GM21825 (cell line): ENCODE data around the gene TAF3.
"Not testable (repeated sequence)": the region's sequence is repeated elsewhere in the genome, so short reads cannot be mapped to it uniquely, and the experiment has no call there.

Experiments
- ATAC-seq: cut with Tn5 transposase; IDR thresholded peaks from one replicate; pipeline ENCODE4 v1.9.1; 2021; ENCODE audit warnings: mild to moderate bottlenecking, moderate library complexity; ENCODE audit not compliant: unreplicated experiment

The TAF3 gene

DNA sequence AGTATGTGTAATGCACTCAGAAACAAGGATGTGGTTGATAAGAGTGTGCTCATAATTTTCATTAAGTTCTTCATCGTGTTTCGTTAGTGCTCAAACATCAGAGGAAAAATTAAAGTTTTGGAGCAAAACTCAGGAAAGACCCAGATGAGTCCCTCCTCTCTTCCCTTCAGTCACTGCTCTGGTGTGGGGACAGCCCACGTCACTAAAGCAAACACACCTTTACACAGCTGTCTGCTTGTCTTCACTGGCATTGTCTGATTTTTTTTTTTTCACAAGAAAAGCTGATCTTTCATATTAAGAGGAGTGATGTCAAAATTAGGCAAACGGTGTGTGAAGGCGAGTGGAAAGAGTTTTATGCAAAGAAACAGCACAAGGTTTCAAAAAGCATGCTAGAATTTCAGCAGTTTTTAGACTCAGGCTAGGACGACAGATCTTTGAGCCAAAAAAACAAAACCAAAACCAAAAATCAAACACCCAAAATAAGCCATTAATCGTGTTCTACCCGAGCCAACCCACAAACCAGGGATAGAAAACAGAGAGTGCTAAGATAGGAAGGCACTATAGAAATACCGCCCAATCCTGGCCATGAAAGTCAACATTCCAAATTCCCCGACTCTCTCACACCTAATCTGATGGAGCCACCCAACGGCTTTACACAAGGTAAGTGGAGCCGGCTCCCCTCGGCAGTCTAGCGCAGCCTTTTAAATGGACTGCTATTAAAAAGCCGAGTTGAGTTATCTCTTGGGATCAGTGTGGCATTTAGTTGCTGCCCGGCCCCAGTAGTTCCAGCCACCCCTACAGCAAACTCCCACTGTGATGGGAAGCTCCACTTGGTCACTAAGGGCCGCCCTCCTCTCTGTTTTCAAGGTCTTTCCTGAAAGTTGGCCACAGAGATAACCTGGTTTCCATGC is 208.3 kb downstream of the TAF3 start:
- no peak for ATAC-seq

DNA sequence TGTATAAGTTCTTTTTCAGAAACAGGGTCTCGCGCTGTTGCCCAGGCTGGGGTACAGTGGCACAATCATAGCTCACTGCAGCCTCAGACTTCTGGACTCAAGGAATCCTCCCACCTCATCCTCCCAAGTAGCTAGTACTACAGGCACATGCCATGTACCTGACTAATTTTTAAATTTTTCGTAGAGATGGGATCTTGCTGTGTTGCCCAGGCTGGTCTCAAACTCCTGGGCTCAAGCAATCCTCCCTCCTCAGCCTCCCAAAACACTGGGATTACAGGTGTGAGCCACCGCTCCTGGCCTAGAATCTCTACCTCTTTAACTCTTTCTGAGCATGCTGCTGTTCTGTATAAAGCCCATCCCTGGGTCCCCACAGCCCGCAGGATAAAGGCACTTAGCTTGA is 212.9 kb downstream of the TAF3 start:
- not testable (repeated sequence) for ATAC-seq

DNA sequence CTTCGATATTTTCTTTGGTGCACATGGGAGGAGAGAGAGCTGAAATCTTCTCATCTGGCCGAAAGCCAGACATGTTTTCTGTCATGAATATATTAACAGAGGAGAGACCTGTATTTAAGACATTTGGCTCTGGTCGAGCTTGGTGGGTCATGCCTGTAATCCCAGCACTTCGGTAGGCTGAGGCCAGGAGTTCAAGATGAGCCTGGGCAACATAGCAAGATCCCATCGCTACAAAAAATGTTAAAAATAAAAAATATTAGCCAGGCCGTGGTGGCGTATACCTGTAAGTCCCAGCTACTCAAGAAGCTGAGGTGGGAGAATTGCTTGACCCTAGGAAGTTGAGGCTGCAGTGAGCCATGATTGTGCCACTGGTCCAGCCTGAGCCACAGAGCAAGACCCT is 214.3 kb downstream of the TAF3 start:
- no peak for ATAC-seq

DNA sequence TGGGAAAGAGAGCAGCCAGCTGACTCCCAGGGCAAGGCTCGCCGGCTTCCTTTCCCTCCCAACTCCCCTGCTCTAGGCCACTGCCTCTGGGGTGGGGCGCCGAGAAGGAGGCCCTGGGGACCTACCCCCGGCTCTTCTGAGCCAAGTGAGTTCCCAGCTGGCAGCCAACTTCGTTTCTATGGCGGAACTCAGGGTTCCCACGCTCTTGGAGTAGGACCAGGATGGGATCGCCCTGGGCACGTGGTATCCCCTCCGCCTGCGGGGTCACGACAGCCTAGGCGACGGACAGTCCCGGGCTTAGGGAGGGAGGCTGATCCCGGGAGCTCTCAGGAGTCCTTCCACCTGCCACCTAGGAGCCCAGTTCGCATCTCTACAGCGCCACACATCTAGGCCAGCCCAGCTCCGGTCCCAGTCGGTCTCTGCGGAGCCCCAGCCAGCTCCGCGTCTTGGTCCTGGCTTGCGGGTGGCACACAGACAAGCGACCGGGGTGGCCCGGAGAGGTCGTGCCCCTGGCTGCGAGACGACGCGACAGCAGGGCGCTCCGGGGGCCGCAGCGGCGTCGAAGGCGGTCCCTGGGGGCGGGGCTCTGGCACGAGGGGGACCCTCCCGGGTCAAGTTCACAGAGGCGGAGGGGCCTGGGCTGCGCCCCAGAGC is 215.6 kb downstream of the TAF3 start:
- no peak for ATAC-seq

DNA sequence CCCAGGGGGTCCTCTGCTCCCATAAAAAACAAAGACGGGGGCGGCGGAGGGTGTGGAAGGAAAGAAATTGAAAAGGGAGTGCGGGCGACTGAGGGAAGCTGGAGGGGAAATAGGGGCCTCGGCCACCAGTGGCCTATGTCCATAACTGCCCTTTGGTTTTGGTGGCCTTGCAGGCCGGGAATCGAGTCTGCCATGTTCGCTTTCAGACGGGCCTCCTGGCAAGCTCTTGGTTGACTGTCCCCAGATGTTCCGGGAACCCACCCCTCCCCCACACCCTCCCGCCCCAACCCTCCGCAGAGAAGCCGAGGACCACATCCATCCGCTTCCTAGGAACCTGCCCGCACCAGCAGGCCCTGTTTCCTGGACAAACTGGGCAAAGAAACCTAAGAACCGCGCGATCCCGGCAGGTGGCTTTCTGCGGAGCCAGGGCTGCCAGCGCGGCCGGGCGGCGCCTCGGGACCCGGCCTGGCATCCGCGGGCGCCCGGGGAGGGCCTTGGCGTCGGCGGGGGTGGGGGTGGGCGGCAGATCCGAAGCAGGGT is 216.2 kb downstream of the TAF3 start:
- ATAC-seq: no peak

DNA sequence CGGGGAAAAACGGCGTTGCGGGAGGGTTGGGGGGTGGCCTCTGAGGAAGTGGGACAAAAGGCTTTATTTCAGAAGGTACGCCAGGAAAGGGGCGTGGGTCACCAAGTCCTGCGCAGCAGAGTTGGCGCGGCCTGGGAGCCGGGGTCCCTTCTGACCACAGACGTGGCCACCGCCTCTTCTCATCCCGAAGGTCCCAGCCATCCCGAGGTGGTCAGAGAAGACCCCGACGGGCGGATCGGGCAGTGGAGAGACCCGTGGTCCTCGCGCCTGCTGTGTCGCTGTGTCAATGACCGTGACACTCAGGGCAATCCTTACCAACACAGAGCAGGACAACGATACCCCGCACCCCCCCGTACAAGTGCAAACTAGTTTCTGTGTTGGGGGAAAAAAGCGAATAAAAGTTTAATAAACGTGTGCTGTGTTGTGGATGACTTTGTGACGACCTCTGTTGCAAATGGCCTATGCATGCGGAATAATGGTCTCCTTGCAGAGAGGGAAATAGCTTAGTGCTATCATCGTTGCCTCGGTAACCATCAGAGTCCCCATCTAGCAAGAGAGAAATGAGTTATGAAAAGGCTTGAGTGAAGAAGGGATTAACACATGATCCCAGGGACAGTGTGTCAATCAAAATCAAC is 216.8 kb downstream of the TAF3 start:
- ATAC-seq: no peak

DNA sequence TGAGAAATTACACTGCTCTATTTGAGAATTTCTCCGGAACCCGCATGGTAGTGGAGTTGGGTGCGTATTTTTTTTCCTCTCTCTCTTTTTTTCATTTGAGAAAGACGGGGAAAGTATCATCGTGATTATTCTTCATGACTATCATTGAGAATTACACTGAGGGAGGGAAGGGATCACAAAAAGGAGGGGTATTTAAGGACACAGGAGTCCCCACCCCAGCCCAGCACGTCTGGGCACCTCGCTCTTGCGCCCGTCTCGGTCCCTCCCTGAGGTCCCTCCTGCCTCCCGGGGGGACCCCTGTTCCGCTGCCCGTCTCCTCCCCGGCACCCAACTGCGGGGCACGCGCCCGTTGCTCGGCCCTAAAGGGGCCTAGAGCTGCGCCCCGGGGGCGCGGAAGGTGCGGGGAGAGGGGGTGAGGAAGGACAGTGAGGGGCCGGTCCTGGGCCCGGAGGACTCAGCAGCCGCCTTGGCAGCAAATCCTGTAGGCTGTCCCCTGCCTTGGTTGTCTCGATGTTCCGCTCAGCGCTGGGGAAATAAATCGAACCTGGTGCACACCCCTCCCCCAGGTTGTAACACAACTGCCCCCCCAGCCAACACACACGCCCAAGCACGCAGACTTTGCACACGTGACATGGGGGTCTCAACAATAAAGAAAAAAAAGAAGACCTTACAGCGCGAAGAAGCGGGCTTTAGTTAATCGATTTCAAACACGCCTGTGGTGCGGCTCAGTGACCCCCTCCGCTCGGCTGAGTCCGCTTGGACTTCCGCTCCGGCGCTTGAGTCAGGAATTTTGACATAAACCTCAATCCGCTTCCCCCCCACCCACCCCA is 217.6 kb downstream of the TAF3 start:
- no peak for ATAC-seq

DNA sequence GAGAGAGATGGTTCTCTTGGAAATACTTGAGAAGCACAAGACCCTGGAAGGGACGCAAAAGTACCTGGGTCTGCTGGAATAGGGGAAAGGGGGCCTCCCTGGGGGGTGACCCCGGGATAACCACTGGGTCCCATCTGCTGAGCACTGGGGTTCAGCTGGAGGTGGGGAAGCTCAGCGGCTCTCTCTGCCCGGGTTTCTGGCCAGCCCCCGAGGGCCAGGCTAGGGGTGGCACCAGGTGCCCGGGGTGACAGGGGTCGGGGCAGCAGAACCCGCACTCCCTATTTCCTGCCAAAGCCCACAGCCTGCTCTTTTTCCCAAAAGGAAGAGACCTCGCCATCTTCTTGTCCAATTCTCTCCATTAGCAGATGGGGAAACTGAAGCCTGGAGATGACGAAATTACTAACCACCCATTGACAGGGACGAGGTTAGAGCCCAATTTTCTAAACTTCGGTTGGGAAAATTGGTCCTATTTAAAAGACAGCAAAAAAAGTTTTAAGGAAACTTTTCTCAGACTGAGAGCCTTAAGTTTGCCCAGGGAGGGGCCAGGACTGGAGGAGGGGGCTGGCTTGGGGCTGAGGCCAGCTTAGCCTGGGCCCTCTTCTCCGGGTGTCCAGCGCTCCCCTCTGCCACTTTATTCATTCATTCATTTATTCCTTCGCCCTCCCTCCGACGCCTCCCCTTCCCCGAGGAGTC is 218.3 kb downstream of the TAF3 start:
- no peak for ATAC-seq

DNA sequence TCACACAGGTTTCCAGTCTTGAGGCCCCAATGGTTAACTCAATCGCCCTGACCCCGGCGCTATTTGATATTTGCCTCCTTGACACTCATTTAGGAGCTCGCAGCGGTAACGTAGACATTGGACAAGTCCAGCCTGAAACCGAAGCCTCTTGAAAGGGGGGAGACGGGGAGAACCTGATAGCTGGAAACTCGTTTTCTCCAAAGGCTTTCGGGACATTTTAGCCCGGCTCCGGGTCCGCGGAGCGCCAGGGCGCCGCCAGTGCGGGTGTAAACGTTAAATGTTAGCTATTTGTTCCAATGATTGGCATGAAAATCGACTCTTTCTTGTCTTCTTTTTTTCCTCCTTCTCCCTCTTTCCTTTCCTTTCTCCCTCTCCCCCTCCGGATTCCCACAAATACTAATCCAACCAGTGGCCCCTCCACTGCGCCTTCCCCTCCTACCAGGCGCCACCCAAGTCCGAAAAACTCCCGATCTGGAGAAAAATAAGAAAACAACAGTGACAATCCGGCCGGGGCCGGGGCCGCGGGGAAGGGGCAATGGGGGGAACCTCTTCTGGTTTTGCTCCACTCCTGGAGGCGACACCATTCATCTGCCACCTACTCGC is 219.0 kb downstream of the TAF3 start:
- ATAC-seq: no peak

DNA sequence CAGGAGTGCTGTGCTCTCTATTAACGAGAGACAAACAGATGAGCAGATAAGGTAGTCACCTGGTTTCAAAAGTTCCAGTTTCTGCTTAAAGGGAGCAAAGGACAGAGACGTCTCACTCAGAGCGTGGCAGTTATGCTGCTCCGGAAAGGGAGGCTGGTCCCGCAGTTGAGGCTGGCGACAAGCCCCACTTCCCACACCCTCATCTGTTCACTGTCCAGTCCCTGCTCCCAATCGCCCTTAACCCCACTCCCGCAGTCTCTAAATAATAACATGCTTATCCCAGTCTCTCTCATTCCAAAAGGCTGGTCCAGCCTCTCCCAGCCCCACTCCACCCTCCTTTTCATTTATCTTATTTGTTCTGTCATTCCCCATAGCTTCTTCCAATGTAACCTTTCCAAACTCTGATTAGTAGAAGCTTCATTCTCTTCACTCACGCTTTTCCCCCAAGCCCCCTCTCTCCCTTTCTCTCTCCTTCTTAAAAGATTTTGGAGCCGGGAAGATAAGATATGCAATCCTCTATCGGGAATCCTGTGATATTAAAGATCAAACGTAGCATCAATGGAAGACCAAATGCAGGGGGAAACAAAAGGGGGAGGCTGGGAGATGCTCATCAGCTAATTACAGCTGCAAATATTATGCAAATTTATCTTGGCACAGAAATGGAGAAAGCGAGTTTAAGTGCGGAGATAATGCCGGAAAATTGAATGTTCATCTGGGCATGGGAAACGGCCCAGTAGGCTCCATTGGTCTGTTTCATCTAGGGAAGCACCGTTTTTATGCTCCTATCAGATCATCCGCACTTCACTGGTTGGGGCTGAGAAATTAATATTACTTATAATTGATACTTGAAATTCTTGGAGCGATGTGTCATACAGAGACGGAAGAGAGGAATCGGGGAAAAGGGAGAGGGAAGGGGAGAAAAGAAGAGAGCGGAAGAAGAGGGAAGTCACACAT is 219.9 kb downstream of the TAF3 start:
- ATAC-seq: no peak

DNA sequence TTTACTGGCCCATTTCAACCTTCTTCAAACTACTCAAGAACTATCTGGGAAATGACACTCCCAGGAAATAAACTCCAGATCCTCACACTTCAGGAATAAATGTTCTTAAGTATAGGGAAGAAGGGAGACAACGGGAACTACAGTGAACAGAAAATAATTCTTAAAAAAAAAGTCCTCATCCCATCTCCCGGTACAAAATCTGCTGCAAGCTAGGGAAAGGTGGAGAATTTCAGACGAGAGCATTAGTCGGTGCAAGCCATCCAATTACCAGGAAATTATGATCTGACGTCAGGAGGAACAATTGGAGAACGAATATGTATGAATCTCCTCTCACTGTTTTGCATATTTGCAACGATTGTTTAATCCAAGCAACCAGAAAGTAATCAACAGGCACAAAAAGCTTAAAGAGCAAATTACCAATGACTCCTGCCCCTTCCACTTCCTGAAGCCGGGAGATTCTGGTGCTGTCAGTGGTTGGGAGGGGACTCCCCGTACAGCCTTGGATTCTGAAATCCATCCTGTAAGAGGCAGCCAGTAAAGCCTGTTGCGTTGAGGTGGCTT is 221.1 kb downstream of the TAF3 start:
- ATAC-seq: no peak

DNA sequence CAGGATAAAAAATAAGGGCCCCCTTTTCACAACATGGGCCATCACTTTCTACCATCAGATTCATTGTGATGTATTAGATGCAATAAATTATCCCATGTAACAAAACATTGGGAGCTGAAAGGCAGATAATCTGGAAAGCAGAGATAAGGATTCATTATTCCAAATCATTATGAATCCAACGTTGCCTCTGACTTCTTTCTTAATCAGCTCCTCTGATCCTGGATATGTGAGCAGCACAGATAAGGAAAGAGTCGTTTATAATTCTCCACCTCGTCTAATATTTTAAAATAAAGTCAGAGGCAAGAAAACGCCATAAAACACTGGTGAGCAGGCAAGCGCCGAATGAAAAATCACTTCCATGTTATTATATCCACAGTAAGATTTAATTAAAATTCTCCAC is 222.3 kb downstream of the TAF3 start:
- ATAC-seq: no peak

DNA sequence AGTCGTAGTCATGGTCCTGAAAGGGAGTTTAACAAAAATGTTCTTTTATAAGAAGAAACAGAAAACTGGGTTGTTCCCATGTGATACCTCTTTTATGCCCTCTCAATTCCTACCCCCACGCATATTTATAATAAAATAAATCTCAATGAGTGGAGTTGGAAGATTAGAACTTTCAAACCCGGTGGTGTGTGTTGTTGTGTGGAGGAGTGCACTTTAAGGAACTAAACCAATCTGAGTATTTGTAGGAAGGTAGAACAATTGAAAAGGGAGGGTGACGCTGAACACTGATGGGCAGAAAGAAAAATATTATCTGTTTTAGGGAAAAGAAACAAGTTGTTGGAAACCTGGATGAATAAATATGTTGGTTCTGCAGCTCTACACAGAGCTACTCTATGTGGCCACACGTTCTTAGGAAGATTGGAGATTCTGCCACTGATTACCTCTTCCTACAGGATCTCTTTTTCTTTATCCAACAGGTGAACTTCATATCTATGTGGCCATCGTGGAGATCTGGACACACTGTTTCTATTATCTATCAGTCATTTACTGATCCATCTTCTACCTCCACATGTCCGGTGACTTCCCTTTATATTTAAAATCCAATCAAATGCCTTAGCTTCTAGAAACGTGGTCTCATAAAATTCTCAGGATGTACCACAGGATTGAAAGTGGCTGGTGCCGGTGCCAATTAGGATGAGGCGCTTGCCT is 223.1 kb downstream of the TAF3 start:
- ATAC-seq: no peak

DNA sequence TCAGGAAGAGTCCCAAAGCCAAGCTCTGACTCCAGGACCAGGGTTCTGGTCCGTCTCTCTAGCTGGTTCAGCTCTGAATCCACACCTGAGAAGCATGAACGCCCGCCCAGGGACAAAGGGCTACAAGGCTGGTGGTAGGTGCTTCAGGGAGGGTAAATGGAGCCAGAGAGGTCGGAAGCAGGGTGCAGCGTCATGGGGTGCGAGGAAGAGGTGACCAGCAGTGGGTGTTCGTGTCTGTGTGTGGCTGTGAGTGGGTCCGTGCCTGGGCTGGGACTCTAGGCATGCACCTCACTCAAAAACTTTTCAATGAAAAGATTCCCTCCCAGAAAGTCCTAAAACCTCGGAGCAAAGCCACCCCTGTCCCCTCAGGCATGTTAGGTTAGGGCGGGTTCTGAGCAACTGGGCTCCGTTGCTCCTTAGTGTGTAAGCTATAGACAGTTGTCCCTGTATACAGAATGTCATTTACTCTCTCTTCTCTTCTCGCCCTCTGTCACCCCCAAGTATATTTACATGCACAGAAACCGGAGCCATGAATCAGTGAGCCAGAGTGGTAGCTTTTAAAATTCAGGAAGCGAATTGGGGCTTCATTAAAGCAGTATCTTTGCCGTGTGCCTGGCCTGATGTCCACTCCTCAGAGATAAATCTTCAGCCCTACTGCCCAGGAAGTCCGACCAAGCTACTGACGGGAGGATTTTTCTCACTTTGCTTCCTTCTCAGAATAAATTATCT is 223.9 kb downstream of the TAF3 start:
- no peak for ATAC-seq

DNA sequence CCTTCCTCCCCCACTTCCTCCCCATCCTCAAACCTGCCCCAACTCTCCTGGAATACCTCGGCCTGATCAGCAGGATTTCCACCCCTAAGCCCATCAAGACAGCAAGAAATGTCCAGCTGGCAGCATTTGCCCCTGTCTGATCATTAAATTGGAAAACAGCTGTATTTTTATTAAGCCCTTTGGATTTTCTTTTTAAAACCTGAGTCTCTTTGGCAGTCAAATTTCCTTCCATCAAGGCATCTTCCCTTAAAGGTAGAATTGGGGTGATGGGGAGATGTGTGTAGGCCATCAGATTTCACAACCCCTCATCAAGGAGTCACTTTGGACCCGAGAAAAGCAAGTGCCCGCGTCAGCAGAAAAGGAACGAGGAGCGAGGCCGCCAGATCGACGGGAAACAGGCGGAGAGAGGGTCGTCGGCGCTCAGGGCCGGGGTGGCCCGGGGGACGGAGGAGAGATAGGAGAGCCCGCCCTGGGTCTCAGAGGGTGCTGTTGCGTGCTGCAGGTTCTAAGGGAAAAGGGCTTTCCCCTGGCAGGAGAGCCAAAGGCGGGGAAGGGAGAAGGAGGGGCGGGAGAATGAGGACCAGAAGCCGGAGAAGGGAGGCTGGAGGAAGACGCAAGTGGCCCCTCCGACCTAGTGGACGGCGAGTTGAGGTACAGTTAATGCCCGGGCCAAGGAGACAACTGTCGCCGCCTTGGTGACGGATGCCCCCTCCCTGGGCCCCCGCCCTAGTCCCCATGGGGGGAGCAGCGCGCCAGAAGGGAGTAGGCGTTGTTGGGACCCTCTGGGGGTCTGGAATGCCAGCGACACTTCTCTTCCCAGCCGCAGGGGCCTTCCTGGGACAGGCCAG is 224.6 kb downstream of the TAF3 start:
- no peak for ATAC-seq
